ENCODE measurements around the gene PITPNC1.

Gene PITPNC1

GRCh38 chr17:67531291-67531690 is 154.2 kb downstream of the PITPNC1 start:
- in situ Hi-C loops (cut with HindIII; ENCODE audit: low pct_unique_long_range_greater_than_20kb, low sequenced_read_pairs): no loop called here
- no peak for DNase-seq (ENCODE audit: low read depth in 1 of 2, low spot score in 1 of 2)
- no peak for TF ChIP-seq JUND (IDR thresholded peaks at IDR 0.05; ENCODE audit: low read depth)

- no peak for DNase-seq (ENCODE audit: low read depth in 1 of 2, low spot score in 1 of 2)
- in situ Hi-C loops (cut with HindIII; ENCODE audit: low pct_unique_long_range_greater_than_20kb, low sequenced_read_pairs): no loop called here
These were observed 155.3 kb downstream of the PITPNC1 start for GRCh38 chr17:67532326-67532871.

GRCh38 chr17:67534941-67535340 is 157.9 kb downstream of the PITPNC1 start:
- TF ChIP-seq JUND (IDR thresholded peaks at IDR 0.05; ENCODE audit: low read depth): no peak
- no peak for DNase-seq (ENCODE audit: low read depth in 1 of 2, low spot score in 1 of 2)
- in situ Hi-C loops (cut with HindIII; ENCODE audit: low pct_unique_long_range_greater_than_20kb, low sequenced_read_pairs): no loop called here

More at GRCh38 chr17:67532326-67532871, 155.3 kb downstream of the PITPNC1 start:
- no peak for TF ChIP-seq JUND (IDR thresholded peaks at IDR 0.05; ENCODE audit: low read depth)

GRCh38 chr17:67542219-67543114 is 165.4 kb downstream of the PITPNC1 start:
- DNase-seq (ENCODE audit: low read depth in 1 of 2, low spot score in 1 of 2): no peak
- no peak for TF ChIP-seq JUND (IDR thresholded peaks at IDR 0.05; ENCODE audit: low read depth)
- in situ Hi-C loops (cut with HindIII; ENCODE audit: low pct_unique_long_range_greater_than_20kb, low sequenced_read_pairs): no loop called here

GRCh38 chr17:67544364-67544955 is 167.4 kb downstream of the PITPNC1 start:
- DNase-seq (ENCODE audit: low read depth in 1 of 2, low spot score in 1 of 2): no peak
- TF ChIP-seq JUND (IDR thresholded peaks at IDR 0.05; ENCODE audit: low read depth): no peak
- in situ Hi-C loops (cut with HindIII; ENCODE audit: low pct_unique_long_range_greater_than_20kb, low sequenced_read_pairs): no loop called here

- in situ Hi-C loops (cut with HindIII; ENCODE audit: low pct_unique_long_range_greater_than_20kb, low sequenced_read_pairs): no loop called here
- no peak for DNase-seq (ENCODE audit: low read depth in 1 of 2, low spot score in 1 of 2)
These were observed 169.8 kb downstream of the PITPNC1 start for GRCh38 chr17:67546578-67547527.

GRCh38 chr17:67548693-67549092 is 171.6 kb downstream of the PITPNC1 start:
- in situ Hi-C loops (cut with HindIII; ENCODE audit: low pct_unique_long_range_greater_than_20kb, low sequenced_read_pairs): no loop called here
- no peak for TF ChIP-seq JUND (IDR thresholded peaks at IDR 0.05; ENCODE audit: low read depth)

More at GRCh38 chr17:67546578-67547527, 169.8 kb downstream of the PITPNC1 start:
- no peak for TF ChIP-seq JUND (IDR thresholded peaks at IDR 0.05; ENCODE audit: low read depth)

GRCh38 chr17:67549820-67550219 is 172.7 kb downstream of the PITPNC1 start:
- in situ Hi-C loops (cut with HindIII; ENCODE audit: low pct_unique_long_range_greater_than_20kb, low sequenced_read_pairs): no loop called here
- TF ChIP-seq JUND (IDR thresholded peaks at IDR 0.05; ENCODE audit: low read depth): no peak
- no peak for DNase-seq (ENCODE audit: low read depth in 1 of 2, low spot score in 1 of 2)

More at GRCh38 chr17:67548693-67549092, 171.6 kb downstream of the PITPNC1 start:
- no peak for DNase-seq (ENCODE audit: low read depth in 1 of 2, low spot score in 1 of 2)

GRCh38 chr17:67554634-67555033 is 177.6 kb downstream of the PITPNC1 start:
- no peak for DNase-seq (ENCODE audit: low read depth in 1 of 2, low spot score in 1 of 2)
- in situ Hi-C loops (cut with HindIII; ENCODE audit: low pct_unique_long_range_greater_than_20kb, low sequenced_read_pairs): no loop called here
- no peak for TF ChIP-seq JUND (IDR thresholded peaks at IDR 0.05; ENCODE audit: low read depth)

- no peak for TF ChIP-seq JUND (IDR thresholded peaks at IDR 0.05; ENCODE audit: low read depth)
- DNase-seq (ENCODE audit: low read depth in 1 of 2, low spot score in 1 of 2): no peak
- in situ Hi-C loops (cut with HindIII; ENCODE audit: low pct_unique_long_range_greater_than_20kb, low sequenced_read_pairs): no loop called here
These were observed 178.8 kb downstream of the PITPNC1 start for GRCh38 chr17:67555855-67556254.

- DNase-seq (ENCODE audit: low read depth in 1 of 2, low spot score in 1 of 2): no peak
- no peak for TF ChIP-seq JUND (IDR thresholded peaks at IDR 0.05; ENCODE audit: low read depth)
- in situ Hi-C loops (cut with HindIII; ENCODE audit: low pct_unique_long_range_greater_than_20kb, low sequenced_read_pairs): no loop called here
These were observed 180.2 kb downstream of the PITPNC1 start for GRCh38 chr17:67557052-67557845.

Measured in T47D (cell line).